ENCODE measurements around the gene FNIP1.
A peak's percentile ranks its signal among the peaks of the same experiment; 100 is the strongest.
"Not testable (repeated sequence)": the region's sequence is repeated elsewhere in the genome, so short reads cannot be mapped to it uniquely, and the experiment has no call there.

FNIP1 gene

GRCh38 chr5:131635684-131636572 lies 160.9 kb downstream of the FNIP1 start:
- DNase-seq = no peak

- DNase-seq = peak; percentile 92 to 93
These were observed 161.7 kb downstream of the FNIP1 start, which contains the start of gene RAPGEF6 for GRCh38 chr5:131634996-131635683. TSS of gene RAPGEF6 (minus strand) at chr5:131635229. CDS start at chr5:131635030, 199 bp downstream.

GRCh38 chr5:131634666-131634995 lies 162.2 kb downstream of the FNIP1 start:
- peak; percentile 47 to 54 for DNase-seq

- DNase-seq = no peak
These were observed 162.6 kb downstream of the FNIP1 start for GRCh38 chr5:131634238-131634637.

GRCh38 chr5:131633830-131634229 lies 163.0 kb downstream of the FNIP1 start:
- DNase-seq = no peak

GRCh38 chr5:131630963-131631350 lies 165.9 kb downstream of the FNIP1 start:
- no peak for DNase-seq

- no peak for DNase-seq
These were observed 166.4 kb downstream of the FNIP1 start for GRCh38 chr5:131630208-131630962.

GRCh38 chr5:131628990-131629389 lies 167.8 kb downstream of the FNIP1 start:
- no peak for DNase-seq

GRCh38 chr5:131627207-131627865 lies 169.5 kb downstream of the FNIP1 start:
- no peak for DNase-seq

GRCh38 chr5:131622633-131623032 lies 174.2 kb downstream of the FNIP1 start:
- no peak for DNase-seq

GRCh38 chr5:131621164-131621563 lies 175.7 kb downstream of the FNIP1 start:
- DNase-seq = not testable (repeated sequence)

- no peak for DNase-seq
These were observed 177.7 kb downstream of the FNIP1 start for GRCh38 chr5:131619102-131619501.

GRCh38 chr5:131617140-131617822 lies 179.5 kb downstream of the FNIP1 start:
- no peak for DNase-seq

- DNase-seq = no peak
These were observed 180.9 kb downstream of the FNIP1 start for GRCh38 chr5:131615957-131616356.

- DNase-seq = no peak
These were observed 183.4 kb downstream of the FNIP1 start for GRCh38 chr5:131613423-131613822.

GRCh38 chr5:131611064-131611381 lies 185.8 kb downstream of the FNIP1 start:
- no peak for DNase-seq

GRCh38 chr5:131610198-131611063 lies 186.4 kb downstream of the FNIP1 start:
- DNase-seq = no peak

GRCh38 chr5:131609774-131610173 lies 187.0 kb downstream of the FNIP1 start:
- DNase-seq = no peak

- no peak for DNase-seq
These were observed 188.2 kb downstream of the FNIP1 start for GRCh38 chr5:131608597-131608996.

- DNase-seq = no peak
These were observed 188.8 kb downstream of the FNIP1 start for GRCh38 chr5:131607903-131608540.

- DNase-seq = no peak
These were observed 189.4 kb downstream of the FNIP1 start for GRCh38 chr5:131607418-131607817.
